ENCODE measurements around the gene APLN.

The APLN gene, protein sequence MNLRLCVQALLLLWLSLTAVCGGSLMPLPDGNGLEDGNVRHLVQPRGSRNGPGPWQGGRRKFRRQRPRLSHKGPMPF

DNA sequence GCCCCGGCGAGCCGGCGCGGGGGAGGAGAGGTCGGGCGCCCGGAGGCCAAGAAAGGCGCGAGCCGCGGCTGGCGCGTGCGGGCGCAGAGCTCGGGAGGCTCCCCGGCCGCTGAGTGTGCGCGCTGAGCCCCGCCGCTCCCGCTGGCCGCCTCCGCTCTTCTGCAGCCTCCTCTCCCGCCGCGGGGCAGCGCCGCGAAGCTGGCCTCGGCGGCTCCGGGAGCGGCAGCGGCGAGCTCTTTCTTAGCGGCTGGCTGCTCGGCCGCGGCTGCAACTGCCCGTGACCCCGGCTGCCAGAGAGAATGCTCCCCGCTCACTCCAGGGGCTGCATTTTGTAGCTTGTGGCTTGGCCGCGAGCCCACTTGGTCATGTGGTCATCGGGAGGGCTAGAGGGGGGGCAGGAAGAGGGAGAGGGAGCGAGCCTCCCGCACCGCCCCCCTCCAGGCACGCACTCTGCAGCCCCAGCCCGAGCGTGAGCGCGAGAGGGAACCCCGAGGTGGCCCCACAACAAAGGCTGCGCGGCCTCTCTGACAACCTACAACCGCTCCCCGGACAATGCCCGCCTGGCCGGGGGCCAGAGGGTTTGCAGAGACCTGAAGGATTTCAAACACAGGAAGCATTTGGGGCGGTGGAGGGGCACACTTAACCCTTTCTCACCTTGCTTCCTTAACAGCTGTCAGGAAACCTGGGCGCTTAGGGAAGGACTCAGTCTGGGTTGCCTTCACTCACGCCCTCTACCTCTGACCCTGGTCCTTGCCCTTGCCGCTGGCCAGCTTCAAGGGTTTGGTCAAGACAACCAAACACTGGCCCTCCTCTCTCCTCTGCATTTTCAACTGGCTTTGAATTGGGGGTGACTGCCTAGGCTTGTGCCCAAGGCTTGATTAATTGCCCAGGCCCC, at the start of gene APLN:
Gene APLN (minus strand): TSS at position 305 of the 895 bp plus-strand sequence. CDS start 326 bp downstream, outside the sequence.
- ATAC-seq (peak; percentile 64), DNase-seq (peak in 1 of 2 donors; percentile 15)
- Mint-ChIP-seq H3K27ac (peak within 1 kb of the TSS in 1 of 2 donors; percentile 27), H3K4me1 (peaks cover 29% of the 10 kb centered on the region), H3K9me3 (no peaks in the 10 kb centered on the region), H3K27me3 (peaks cover 28% of the 10 kb centered on the region), H3K4me3 (peak within 1 kb of the TSS; percentile 76 to 83)

DNA sequence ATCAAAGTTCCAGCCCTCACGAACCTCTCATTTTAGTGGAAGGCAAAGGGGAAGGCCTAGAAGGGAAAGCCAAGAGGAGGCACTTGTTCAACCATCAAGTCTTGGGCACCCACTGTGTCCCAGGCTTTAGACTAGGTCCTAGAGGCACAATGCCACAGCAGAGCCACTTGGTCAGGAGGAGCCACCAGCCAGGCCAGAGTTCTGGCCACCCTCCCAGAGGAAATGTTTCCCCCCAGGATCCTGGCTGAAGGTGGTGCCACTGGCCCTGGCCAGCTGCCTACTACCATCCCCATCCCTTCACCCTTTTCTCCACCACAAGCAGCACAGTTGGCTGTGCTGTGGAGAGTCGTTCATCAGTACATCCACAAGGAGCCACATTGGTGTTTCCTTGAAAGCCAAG, 49.7 kb upstream of the APLN start:
- no peak overlapping the region for H3K27ac Mint-ChIP-seq
- H3K9me3 Mint-ChIP-seq: peaks cover 0 to 8% of the 10 kb centered on the region in 2 donors
- no peaks in the 10 kb centered on the region for H3K4me1 Mint-ChIP-seq
- H3K27me3 Mint-ChIP-seq: no peaks in the 10 kb centered on the region
- no peak for DNase-seq
- no peak for ATAC-seq
- no peak overlapping the region for H3K4me3 Mint-ChIP-seq

DNA sequence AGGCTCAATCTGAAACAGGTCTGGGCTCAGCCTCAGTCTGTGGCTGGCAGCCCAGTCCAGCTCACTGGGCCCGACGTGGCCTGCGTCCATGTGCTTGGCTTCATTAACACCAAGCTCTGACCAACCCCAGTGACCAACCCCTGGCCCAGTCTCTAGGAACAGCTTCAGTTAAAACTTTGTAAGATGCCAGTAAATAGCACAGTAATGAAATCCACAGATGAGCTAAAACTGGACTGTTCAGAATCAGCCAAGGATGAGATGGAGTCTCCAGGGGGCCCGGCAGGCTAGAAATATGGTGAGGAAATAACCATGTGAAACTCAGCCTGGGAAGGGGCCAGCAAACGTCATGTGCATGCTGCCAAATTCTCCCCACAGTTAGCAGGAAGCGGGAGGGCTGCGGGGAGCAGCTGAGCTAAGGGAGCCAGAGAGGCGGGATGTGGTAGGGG, 46.9 kb upstream of the APLN start:
- ATAC-seq (no peak), DNase-seq (no peak)
- Mint-ChIP-seq H3K27ac (no peak overlapping the region), H3K27me3 (no peaks in the 10 kb centered on the region), H3K9me3 (no peaks in the 10 kb centered on the region), H3K4me3 (no peak overlapping the region), H3K4me1 (no peaks in the 10 kb centered on the region)

DNA sequence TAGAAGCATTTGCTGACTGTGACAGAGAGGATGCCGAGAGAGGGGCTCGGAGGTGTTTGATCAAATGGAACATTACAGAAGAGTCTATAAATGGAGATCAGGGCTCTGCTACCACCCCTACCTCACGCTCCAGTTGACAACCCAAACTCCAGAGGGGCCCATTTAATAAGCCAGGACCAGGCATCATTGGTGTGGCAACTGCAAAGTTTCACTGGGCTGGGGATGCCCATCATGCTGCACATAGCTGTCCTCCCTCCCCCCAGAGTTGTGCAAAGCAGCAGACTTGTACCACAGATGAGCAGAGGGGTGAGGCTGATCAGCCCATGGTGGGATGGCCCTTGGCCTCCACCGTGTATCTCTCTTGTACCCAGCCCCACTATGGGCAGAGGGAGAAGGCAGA, 45.8 kb upstream of the APLN start:
- H3K4me3 Mint-ChIP-seq: peak overlapping the region in 1 of 2 donors; percentile 39
- no peak for ATAC-seq
- no peaks in the 10 kb centered on the region for H3K9me3 Mint-ChIP-seq
- DNase-seq: no peak
- no peaks in the 10 kb centered on the region for H3K27me3 Mint-ChIP-seq
- H3K4me1 Mint-ChIP-seq: no peaks in the 10 kb centered on the region
- H3K27ac Mint-ChIP-seq: no peak overlapping the region

DNA sequence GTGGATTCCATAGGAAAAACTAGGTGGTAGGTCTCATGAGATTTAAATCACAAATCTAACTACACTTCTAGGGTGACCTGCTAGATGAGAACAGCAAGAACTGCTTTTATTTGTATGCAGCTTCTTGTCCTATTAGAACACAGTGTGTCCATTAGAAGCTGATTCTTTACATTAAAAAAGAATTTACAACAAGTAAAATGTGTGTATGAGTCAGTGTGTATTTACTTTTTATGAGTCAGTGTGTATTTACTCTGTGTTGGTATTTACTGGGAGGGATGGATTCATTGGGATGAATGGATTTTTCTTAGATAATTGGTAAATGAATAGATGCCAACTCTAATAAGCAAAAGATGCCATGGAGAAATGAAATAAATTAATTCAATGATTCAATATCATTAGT, 43.4 kb upstream of the APLN start:
- Mint-ChIP-seq H3K27me3 (no peaks in the 10 kb centered on the region), H3K27ac (no peak overlapping the region), H3K4me3 (no peak overlapping the region), H3K4me1 (no peaks in the 10 kb centered on the region), H3K9me3 (no peaks in the 10 kb centered on the region)
- ATAC-seq (no peak), DNase-seq (no peak)

DNA sequence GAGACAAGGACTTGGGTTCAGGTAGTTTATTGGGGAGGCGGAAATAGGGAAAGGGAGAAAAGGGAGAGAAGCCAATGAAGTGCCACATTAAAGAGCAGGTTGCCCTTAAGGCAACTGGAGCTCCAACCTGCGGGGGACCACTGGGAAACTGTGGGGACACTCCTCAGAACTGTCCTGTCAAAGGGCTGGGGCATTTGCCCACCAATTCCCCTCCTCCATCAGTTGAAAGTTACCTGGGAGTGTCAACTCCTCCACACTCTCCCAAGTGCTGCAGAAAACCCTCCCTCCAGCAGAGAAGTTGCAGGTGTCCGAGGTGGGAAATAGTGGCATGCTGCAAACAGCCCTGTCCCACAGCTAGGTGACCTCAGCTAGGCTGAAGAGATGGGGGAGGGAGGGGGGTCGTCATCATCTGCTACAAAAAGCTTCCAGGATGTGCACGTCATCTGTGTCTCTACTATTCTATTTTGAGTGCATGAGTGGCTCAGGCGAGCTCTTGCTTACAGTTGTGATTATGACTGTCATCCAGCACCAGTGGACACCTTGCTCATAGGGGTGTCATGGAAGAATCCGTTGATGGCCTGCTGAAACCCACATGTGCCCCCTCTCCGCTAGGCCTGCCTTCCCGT, 42.6 kb upstream of the APLN start:
- DNase-seq: no peak
- H3K27me3 Mint-ChIP-seq: no peaks in the 10 kb centered on the region
- no peak overlapping the region for H3K27ac Mint-ChIP-seq
- no peaks in the 10 kb centered on the region for H3K4me1 Mint-ChIP-seq
- ATAC-seq: no peak
- H3K9me3 Mint-ChIP-seq: no peaks in the 10 kb centered on the region
- H3K4me3 Mint-ChIP-seq: no peak overlapping the region

DNA sequence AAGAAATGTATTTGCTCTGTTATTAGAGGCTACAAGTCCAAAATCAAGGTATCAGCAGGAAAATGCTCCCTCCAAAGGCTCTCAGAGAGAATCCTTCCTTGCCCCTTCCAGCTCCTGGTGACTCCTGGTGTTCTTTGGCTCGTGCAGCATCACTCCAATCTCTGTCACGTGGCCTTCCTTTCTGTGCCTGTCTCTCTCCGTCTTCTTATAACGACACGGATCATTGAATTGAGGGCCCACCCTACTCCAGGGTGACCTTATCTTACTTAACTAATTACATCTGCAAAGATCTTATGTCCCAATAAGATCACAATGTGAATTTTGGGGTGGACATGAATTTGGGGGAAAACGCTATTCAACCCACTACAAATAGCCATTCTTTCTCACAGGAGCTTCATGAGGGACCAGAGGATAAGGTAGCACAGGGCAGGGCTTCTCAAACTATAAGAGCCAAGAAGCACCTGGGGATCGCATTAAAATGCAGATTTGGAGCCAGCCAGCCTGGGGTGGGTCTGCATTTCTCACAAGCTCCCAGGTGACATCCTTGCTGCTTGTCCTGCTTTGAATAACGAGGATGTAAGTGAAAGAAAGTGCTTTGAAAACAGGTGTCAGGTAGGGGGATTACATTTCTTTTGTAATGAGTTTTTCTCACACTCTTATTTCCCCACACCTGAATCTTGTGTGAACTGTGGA, 41.9 kb upstream of the APLN start:
- Mint-ChIP-seq H3K9me3 (no peaks in the 10 kb centered on the region), H3K27me3 (no peaks in the 10 kb centered on the region), H3K4me3 (no peak overlapping the region), H3K27ac (no peak overlapping the region), H3K4me1 (no peaks in the 10 kb centered on the region)
- DNase-seq: no peak
- ATAC-seq: no peak

DNA sequence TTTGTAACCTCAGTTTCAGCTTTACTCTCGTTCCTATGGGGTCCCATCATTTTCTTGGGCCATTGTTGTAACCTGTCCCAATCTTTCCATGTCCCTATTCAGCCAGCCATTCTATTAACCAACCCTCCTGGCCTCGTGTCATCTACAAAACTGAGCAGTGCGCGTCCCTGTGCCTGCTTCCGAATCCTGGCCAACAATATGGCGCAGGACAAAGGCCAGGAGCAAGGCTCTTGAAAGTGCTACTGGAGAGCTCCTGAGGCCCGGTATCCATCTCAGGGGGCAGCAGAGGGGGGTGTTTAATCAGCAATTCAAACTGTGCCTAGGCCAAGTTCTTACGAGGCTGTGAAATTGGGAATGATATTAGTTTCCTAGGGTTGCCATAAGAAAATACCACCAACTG, 41.2 kb upstream of the APLN start:
- ATAC-seq: no peak
- no peaks in the 10 kb centered on the region for H3K9me3 Mint-ChIP-seq
- no peak overlapping the region for H3K4me3 Mint-ChIP-seq
- no peak overlapping the region for H3K27ac Mint-ChIP-seq
- H3K27me3 Mint-ChIP-seq: no peaks in the 10 kb centered on the region
- DNase-seq: no peak
- no peaks in the 10 kb centered on the region for H3K4me1 Mint-ChIP-seq

DNA sequence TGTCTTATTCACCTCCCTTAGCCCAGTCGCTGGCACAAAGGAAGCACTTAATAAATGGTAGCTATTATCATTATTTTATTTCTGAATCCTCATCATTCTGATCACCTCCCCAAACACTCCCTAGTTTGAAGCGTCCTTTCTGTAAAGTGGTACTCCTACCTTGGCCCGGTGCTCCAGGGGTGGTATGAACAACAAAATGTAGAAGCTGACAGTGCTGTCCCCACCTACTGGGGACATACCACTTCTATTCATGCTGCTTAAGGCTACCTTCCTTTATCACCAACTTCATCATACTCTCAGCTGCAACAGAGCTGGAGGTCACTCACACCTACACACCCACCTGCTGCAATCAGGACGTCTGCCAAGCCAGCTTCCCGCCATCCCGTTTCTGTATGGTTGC, 40.8 kb upstream of the APLN start:
- Mint-ChIP-seq H3K27me3 (no peaks in the 10 kb centered on the region), H3K4me3 (no peak overlapping the region), H3K9me3 (no peaks in the 10 kb centered on the region), H3K27ac (no peak overlapping the region), H3K4me1 (no peaks in the 10 kb centered on the region)
- no peak for DNase-seq
- no peak for ATAC-seq

DNA sequence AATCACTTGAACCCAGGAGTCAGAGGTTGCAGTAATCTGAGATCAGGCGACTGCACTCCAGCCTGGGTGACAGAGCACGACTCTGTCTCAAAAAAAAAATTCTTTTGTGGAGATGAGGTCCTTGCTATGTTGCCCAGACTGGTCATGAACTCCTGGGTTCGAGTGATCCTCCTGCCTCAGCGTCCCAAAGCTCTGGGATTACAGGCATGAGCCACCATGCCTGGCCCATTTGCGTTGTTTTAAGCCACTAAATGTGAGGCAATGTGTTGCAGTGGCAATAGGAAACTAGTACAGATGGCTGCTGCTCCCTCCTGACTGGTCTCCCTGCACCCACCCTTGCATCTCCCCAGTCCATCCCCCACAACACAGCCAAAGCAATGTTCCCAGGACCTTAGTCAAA, 40.0 kb upstream of the APLN start:
- ATAC-seq (no peak), DNase-seq (no peak)
- Mint-ChIP-seq H3K4me1 (no peaks in the 10 kb centered on the region), H3K4me3 (no peak overlapping the region), H3K9me3 (no peaks in the 10 kb centered on the region), H3K27ac (no peak overlapping the region), H3K27me3 (no peaks in the 10 kb centered on the region)

DNA sequence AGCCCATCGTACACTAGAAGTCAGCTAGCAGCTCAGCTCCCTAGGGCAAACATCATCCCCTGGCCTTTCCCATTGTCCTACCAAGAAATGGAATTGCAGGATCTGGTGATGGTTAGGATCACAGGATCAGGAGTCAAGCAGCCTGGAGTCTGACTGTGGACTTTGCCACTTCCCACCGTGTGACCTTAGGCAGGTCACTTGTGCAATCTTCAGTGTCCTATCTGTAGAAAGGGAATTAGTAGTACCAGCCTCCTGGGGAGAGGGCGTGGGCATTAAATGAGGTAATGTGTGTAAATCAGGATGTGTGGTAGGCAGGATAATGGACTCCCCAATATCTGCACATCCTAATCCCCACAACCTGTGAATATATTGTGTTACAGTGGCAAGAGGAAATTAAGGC, 38.6 kb upstream of the APLN start:
- DNase-seq (no peak), ATAC-seq (no peak)
- no peak overlapping the region for H3K4me3 Mint-ChIP-seq
- no peaks in the 10 kb centered on the region for H3K27me3 Mint-ChIP-seq
- no peaks in the 10 kb centered on the region for H3K4me1 Mint-ChIP-seq
- H3K27ac Mint-ChIP-seq: no peak overlapping the region
- no peaks in the 10 kb centered on the region for H3K9me3 Mint-ChIP-seq

DNA sequence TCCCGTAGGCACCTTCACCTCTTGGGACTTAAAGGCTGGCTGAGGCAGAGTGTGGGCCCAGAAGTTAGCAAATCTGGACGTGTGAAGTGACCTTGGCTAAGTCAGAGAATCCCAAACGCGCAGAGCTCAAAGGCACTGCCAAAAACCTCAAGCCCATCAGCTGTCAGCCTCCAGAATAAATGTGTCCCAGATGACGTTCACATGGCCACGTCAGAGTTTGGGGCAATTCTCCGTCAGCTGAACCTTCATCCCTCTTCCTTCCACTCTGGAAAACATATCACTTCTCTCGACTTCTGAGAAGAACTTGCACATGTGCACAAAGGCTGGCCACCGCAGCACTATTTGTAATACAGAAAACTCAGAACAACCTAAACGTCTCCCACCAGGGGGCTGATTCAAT, 35.7 kb upstream of the APLN start:
- DNase-seq: no peak
- H3K27ac Mint-ChIP-seq: no peak overlapping the region
- ATAC-seq: no peak

DNA sequence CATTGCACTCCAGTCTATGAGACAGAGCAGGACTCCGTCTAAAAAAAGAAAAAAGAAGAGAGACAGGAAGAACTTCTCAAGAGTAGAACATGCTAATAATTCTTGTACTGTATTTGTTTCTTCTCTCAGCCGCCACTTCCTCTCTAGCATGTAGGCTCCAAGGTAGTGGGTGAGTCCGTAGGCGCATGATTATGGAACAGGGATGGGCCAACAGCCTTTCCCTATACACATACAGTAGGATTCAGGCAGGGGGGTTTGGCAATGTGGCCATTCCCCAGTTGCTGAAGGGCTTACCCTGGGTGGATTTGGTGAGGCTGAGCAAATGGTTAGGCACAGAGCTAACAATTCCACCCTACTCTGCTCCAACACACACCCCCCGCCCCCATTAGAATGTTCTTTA, 35.0 kb upstream of the APLN start:
- H3K4me3 Mint-ChIP-seq: no peak overlapping the region
- no peaks in the 10 kb centered on the region for H3K4me1 Mint-ChIP-seq
- H3K27me3 Mint-ChIP-seq: no peaks in the 10 kb centered on the region
- DNase-seq: no peak
- H3K9me3 Mint-ChIP-seq: no peaks in the 10 kb centered on the region
- no peak overlapping the region for H3K27ac Mint-ChIP-seq
- ATAC-seq: no peak

More for the DNA sequence above, 35.7 kb upstream of the APLN start:
- Mint-ChIP-seq H3K9me3 (no peaks in the 10 kb centered on the region), H3K4me3 (no peak overlapping the region), H3K27me3 (no peaks in the 10 kb centered on the region), H3K4me1 (no peaks in the 10 kb centered on the region)

DNA sequence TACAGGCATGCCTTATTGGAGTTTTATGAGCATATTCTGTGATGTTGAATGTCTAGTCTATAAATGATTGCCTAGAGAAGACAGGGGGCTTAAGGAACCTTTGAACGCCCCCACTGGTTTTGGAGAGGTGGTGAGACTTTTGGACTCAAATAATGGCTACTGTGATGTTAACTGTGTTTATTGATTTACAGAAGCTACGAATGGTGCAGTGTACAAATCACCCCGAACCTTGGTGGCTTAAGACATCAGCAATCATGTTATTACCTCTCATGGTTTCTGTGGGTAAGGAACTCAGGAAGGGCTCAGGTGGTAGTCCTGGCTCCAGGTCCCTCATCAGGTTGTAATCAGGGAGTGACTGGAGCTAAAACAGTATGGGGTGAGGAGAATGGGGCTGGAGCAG, 33.3 kb upstream of the APLN start:
- H3K4me3 Mint-ChIP-seq: no peak overlapping the region
- no peak for DNase-seq
- ATAC-seq: no peak
- H3K27ac Mint-ChIP-seq: peak overlapping the region in 1 of 2 donors; percentile 34
- H3K4me1 Mint-ChIP-seq: no peaks in the 10 kb centered on the region
- H3K27me3 Mint-ChIP-seq: no peaks in the 10 kb centered on the region
- H3K9me3 Mint-ChIP-seq: no peaks in the 10 kb centered on the region

DNA sequence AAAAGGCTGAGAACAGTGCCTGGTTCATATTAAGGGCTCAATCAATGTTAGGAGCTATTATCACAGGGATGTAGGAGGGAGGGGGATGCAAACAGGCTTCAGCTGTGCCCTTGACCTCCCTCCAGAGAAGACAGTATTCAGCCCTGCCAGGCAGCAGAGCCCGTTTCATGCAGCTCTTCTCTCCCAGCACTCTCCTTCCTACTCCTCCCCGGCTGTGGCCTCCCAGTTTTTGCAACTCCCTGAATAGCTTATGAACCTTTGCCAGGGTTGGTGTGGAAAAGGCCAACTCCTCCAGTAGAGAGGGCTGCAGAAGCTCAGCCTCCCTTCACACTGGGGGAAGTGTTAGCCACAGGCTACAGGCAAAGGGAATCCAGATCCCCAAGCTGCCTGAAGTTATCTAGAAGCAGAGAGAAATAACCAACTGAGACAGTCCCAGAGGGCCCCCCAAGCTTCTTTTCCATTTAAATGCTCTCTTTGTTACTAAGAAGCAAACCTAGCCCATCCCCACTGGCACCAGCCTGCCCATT, 31.7 kb upstream of the APLN start:
- Mint-ChIP-seq H3K4me1 (no peaks in the 10 kb centered on the region), H3K27me3 (no peaks in the 10 kb centered on the region), H3K27ac (no peak overlapping the region), H3K9me3 (no peaks in the 10 kb centered on the region), H3K4me3 (no peak overlapping the region)
- no peak for DNase-seq
- no peak for ATAC-seq

DNA sequence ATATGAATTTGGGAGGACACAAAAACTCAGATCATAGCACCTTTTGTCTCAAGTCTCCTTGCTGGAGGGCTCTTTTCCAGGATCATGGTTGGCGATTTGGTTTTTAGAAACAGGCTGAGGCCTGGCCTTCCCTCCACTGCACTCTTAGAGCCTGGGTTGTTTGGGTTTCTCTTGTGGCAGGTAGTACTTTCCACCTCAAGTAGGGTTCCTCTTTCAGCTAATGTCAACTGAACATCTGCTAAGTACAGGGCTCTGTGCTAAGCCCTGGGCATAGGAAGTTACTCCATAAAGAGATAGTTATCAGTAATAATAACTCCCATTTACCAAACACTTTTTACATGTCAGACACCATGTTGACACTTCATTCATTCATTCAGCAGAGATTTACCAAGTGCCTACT, 28.2 kb upstream of the APLN start:
- H3K9me3 Mint-ChIP-seq: no peaks in the 10 kb centered on the region
- H3K27me3 Mint-ChIP-seq: no peaks in the 10 kb centered on the region
- ATAC-seq (no peak), DNase-seq (no peak)
- no peak overlapping the region for H3K27ac Mint-ChIP-seq
- no peaks in the 10 kb centered on the region for H3K4me1 Mint-ChIP-seq
- H3K4me3 Mint-ChIP-seq: no peak overlapping the region
